Loucy (cell line): ENCODE measurements around the gene GHRH.

Source experiments
- H2AFZ ChIP-seq: fragments of 200-600 bp; sonication (generic); 2 replicates; pipeline ENCODE4 v1.6.0; 2016; ENCODE audit warnings: antibody characterized with exemption, mild to moderate bottlenecking, low read length, moderate library complexity
- H3F3A ChIP-seq: fragments of 200-600 bp; 2 replicates; pipeline ENCODE4 v1.6.0; 2016; ENCODE audit warnings: antibody characterized with exemption, low read depth, mild to moderate bottlenecking
- H3K27me3 ChIP-seq: fragments of 200-600 bp; sonication (generic); 2 replicates; pipeline ENCODE4 v1.6.1; 2014; ENCODE audit warnings: low read length, mild to moderate bottlenecking; ENCODE audit not compliant: insufficient read depth, poor library complexity, severe bottlenecking
- H3K36me3 ChIP-seq: fragments of 200-600 bp; sonication (generic); 2 replicates; pipeline ENCODE4 v1.6.1; 2016; ENCODE audit warnings: low read length; ENCODE audit not compliant: insufficient read depth
- H3K4me1 ChIP-seq: fragments of 200-600 bp; sonication (generic); 2 replicates; pipeline ENCODE4 v1.5.1; 2014; ENCODE audit warnings: low read length, mild to moderate bottlenecking; ENCODE audit not compliant: insufficient read depth, poor library complexity, severe bottlenecking
- H3K4me2 ChIP-seq: fragments of 200-600 bp; sonication (generic); 2 replicates; pipeline ENCODE4 v1.6.0; 2014; ENCODE audit warnings: antibody characterized with exemption, low read length, low read depth, mild to moderate bottlenecking; ENCODE audit not compliant: poor library complexity, severe bottlenecking
- H3K4me3 ChIP-seq: fragments of 200-600 bp; sonication (generic); 2 replicates; pipeline ENCODE4 v1.5.1; 2014; ENCODE audit warnings: low read length, mild to moderate bottlenecking, mixed read lengths; ENCODE audit not compliant: poor library complexity, severe bottlenecking
- H3K79me2 ChIP-seq: fragments of 200-600 bp; sonication (generic); 2 replicates; pipeline ENCODE4 v1.6.1; 2014; ENCODE audit warnings: low read length; ENCODE audit not compliant: insufficient read depth
- H3K9ac ChIP-seq: fragments of 200-600 bp; sonication (generic); 2 replicates; pipeline ENCODE4 v1.6.0; 2014; ENCODE audit warnings: mild to moderate bottlenecking, low read depth, low read length, moderate library complexity; ENCODE audit not compliant: poor library complexity, severe bottlenecking
- H3K9me2 ChIP-seq: fragments of 200-600 bp; sonication (generic); replicated peaks from 2 replicates; pipeline ENCODE4 v1.6.1; 2016; ENCODE audit warnings: low read depth, low read length, mixed read lengths
- H3K9me3 ChIP-seq: fragments of 200-600 bp; sonication (generic); 2 replicates; pipeline ENCODE4 v1.6.1; 2014; ENCODE audit warnings: mild to moderate bottlenecking, antibody characterized with exemption, low read length, low read depth; ENCODE audit not compliant: insufficient read depth
- H4K20me1 ChIP-seq: fragments of 200-600 bp; sonication (generic); 2 replicates; pipeline ENCODE4 v1.6.0; 2014; ENCODE audit warnings: antibody characterized with exemption, low read length, mild to moderate bottlenecking; ENCODE audit not compliant: insufficient read depth, poor library complexity, severe bottlenecking
- EZH2phosphoT487 ChIP-seq: fragments of 200-600 bp; IDR thresholded peaks from 2 replicates; pipeline ENCODE4 v1.6.1; 2018; ENCODE audit warnings: antibody characterized with exemption, mild to moderate bottlenecking, moderate library complexity, borderline replicate concordance
- TF ChIP-seq, protein P1 (sequence below): fragments of 200-600 bp; sonication (generic); conservative IDR thresholded peaks from 2 replicates; pipeline ENCODE4 v1.5.1; 2014; ENCODE audit warnings: mild to moderate bottlenecking, antibody characterized with exemption, low read length

The GHRH gene

GRCh38 chr20:37257530-37257929 lies 4.1 kb downstream of the GHRH start:
- H3K79me2 ChIP-seq, result no peaks in the 10 kb centered on the region
- no peaks in the 10 kb centered on the region for H3K36me3 ChIP-seq
- no peaks in the 10 kb centered on the region for H3K9me2 ChIP-seq
- no peak for TF ChIP-seq EZH2phosphoT487
- TF ChIP-seq, protein P1, sequence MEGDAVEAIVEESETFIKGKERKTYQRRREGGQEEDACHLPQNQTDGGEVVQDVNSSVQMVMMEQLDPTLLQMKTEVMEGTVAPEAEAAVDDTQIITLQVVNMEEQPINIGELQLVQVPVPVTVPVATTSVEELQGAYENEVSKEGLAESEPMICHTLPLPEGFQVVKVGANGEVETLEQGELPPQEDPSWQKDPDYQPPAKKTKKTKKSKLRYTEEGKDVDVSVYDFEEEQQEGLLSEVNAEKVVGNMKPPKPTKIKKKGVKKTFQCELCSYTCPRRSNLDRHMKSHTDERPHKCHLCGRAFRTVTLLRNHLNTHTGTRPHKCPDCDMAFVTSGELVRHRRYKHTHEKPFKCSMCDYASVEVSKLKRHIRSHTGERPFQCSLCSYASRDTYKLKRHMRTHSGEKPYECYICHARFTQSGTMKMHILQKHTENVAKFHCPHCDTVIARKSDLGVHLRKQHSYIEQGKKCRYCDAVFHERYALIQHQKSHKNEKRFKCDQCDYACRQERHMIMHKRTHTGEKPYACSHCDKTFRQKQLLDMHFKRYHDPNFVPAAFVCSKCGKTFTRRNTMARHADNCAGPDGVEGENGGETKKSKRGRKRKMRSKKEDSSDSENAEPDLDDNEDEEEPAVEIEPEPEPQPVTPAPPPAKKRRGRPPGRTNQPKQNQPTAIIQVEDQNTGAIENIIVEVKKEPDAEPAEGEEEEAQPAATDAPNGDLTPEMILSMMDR, result no peak
- no peak overlapping the region for H3K4me2 ChIP-seq
- no peaks in the 10 kb centered on the region for H3F3A ChIP-seq
- H3K9me3 ChIP-seq, result no peaks in the 10 kb centered on the region
- H3K27me3 ChIP-seq, result no peaks in the 10 kb centered on the region
- no peak overlapping the region for H3K4me3 ChIP-seq
- H2AFZ ChIP-seq, result no peak overlapping the region
- no peak overlapping the region for H3K9ac ChIP-seq
- H3K4me1 ChIP-seq, result no peaks in the 10 kb centered on the region
- no peaks in the 10 kb centered on the region for H4K20me1 ChIP-seq

- Histone ChIP-seq H3K4me1 (no peaks in the 10 kb centered on the region), H3F3A (no peaks in the 10 kb centered on the region), H3K4me3 (no peak overlapping the region), H3K79me2 (no peaks in the 10 kb centered on the region), H3K36me3 (no peaks in the 10 kb centered on the region), H3K27me3 (no peaks in the 10 kb centered on the region), H3K4me2 (no peak overlapping the region), H3K9ac (no peak overlapping the region), H4K20me1 (no peaks in the 10 kb centered on the region), H3K9me2 (no peaks in the 10 kb centered on the region), H3K9me3 (no peaks in the 10 kb centered on the region), H2AFZ (no peak overlapping the region)
- TF ChIP-seq, protein P1, result no peak
- TF ChIP-seq EZH2phosphoT487, result no peak
These were observed 5.3 kb downstream of the GHRH start for GRCh38 chr20:37256286-37256685.

DNA sequence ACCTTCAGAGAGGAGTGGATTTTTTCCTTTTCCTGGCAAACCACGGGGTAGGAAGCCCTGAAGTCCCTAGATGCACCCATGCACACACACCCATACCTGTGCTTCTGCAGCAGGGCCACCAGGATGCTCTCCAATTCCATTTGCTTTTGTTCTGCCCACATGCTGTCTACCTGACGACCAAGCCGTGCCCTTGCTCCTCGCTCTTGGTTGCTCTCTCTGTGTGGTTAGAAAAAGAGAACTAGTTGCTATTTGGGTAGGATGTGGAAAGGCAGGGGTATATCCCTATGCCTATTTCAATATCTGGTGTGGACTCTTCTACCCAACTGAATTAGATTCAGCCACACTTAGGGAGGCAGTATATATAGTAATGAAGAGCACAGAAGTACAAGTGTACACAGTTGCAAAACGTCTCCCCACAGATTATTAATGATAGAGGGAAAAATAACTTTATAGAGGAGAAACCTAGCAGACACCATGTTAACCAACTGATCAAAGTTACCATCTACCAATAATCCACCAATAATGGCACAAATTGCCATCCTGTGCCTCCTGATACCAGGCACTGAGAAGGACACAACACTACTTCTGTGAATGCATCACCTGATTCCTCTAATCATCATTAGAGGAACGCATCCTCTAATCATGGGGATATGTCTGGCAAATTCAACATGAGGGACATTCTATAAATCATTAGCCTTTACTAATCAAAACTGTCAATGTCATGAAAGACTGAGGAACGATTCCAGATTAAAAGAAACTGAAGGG lies 7.3 kb downstream of the GHRH start:
- no peaks in the 10 kb centered on the region for H3K9me3 ChIP-seq
- no peaks in the 10 kb centered on the region for H3K9me2 ChIP-seq
- no peaks in the 10 kb centered on the region for H3K79me2 ChIP-seq
- no peak overlapping the region for H3K4me2 ChIP-seq
- TF ChIP-seq, protein P1, result no peak
- no peak for TF ChIP-seq EZH2phosphoT487
- no peaks in the 10 kb centered on the region for H3F3A ChIP-seq
- no peaks in the 10 kb centered on the region for H3K36me3 ChIP-seq
- no peaks in the 10 kb centered on the region for H3K4me1 ChIP-seq
- H3K4me3 ChIP-seq, result no peak overlapping the region
- no peak overlapping the region for H2AFZ ChIP-seq
- no peaks in the 10 kb centered on the region for H4K20me1 ChIP-seq
- H3K9ac ChIP-seq, result no peak overlapping the region
- H3K27me3 ChIP-seq, result no peaks in the 10 kb centered on the region
